GM21825 (cell line): ENCODE measurements around the gene CCSER1.

Experiments
- ATAC-seq: cut with Tn5 transposase; IDR thresholded peaks from one replicate; pipeline ENCODE4 v1.9.1; 2021; ENCODE audit warnings: mild to moderate bottlenecking, moderate library complexity; ENCODE audit not compliant: unreplicated experiment

CCSER1 gene

GRCh38 chr4:90127706-90128345 is 632 bp downstream of the CCSER1 start:
- peak; percentile 25 for ATAC-seq

GRCh38 chr4:90128961-90129495 is 1.8 kb downstream of the CCSER1 start:
- ATAC-seq = no peak

GRCh38 chr4:90130076-90130475 is 2.9 kb downstream of the CCSER1 start:
- ATAC-seq = no peak

GRCh38 chr4:90137555-90137954 is 10.4 kb downstream of the CCSER1 start:
- ATAC-seq = no peak

GRCh38 chr4:90142081-90142480 is 14.9 kb downstream of the CCSER1 start:
- ATAC-seq = no peak

GRCh38 chr4:90145319-90145718 is 18.1 kb downstream of the CCSER1 start:
- no peak for ATAC-seq

GRCh38 chr4:90146306-90146705 is 19.1 kb downstream of the CCSER1 start:
- ATAC-seq = no peak

- no peak for ATAC-seq
Measured at GRCh38 chr4:90148574-90149148, 21.5 kb downstream of the CCSER1 start.

- no peak for ATAC-seq
Measured at GRCh38 chr4:90152024-90152423, 24.8 kb downstream of the CCSER1 start.

- ATAC-seq = no peak
Measured at GRCh38 chr4:90159193-90159592, 32.0 kb downstream of the CCSER1 start.

- no peak for ATAC-seq
Measured at GRCh38 chr4:90160044-90160443, 32.9 kb downstream of the CCSER1 start.

GRCh38 chr4:90162566-90162965 is 35.4 kb downstream of the CCSER1 start:
- ATAC-seq = no peak

- ATAC-seq = no peak
Measured at GRCh38 chr4:90163872-90164271, 36.7 kb downstream of the CCSER1 start.

GRCh38 chr4:90165883-90166282 is 38.7 kb downstream of the CCSER1 start:
- ATAC-seq = peak; percentile 79

GRCh38 chr4:90171491-90171890 is 44.3 kb downstream of the CCSER1 start:
- ATAC-seq = no peak

- no peak for ATAC-seq
Measured at GRCh38 chr4:90174621-90175023, 47.4 kb downstream of the CCSER1 start.

- ATAC-seq = no peak
Measured at GRCh38 chr4:90181644-90182043, 54.5 kb downstream of the CCSER1 start.

- no peak for ATAC-seq
Measured at GRCh38 chr4:90183254-90183653, 56.1 kb downstream of the CCSER1 start.

GRCh38 chr4:90184560-90184959 is 57.4 kb downstream of the CCSER1 start:
- ATAC-seq = no peak

GRCh38 chr4:90185416-90185815 is 58.2 kb downstream of the CCSER1 start:
- ATAC-seq = no peak

- no peak for ATAC-seq
Measured at GRCh38 chr4:90186229-90186628, 59.0 kb downstream of the CCSER1 start.

GRCh38 chr4:90187148-90187884 is 60.1 kb downstream of the CCSER1 start:
- no peak for ATAC-seq
